T-cell (primary cell): ENCODE measurements around the gene MUC13. TPM values are rescaled to one million over a fixed set of nuclear protein-coding genes. Genes with fewer than 3 reads are reported as not detected.

Experiments used
- ATAC-seq, 4 experiments: fragments of 200-7000 bp in 3 of 4; fragments of 150-1000 bp in 1 of 4; cut with Tn5 transposase; replicated peaks in 1 of 4; 1 replicate in 3 of 4; 2 replicates in 1 of 4; pipeline ENCODE4 v1.10.0; 2021; ENCODE audit warnings: moderate library complexity in 3 of 4, mild to moderate bottlenecking in 2 of 4, moderate number of reproducible peaks in 1 of 4
- CTCF ChIA-PET, 2 donors: fragments of 300-600 bp; sonication (Branson Sonifier 250); formaldehyde crosslinking; loops; one replicate each; lab custom pipeline; 2022; ENCODE audit warnings: antibody characterized with exemption in 2 of 2; lab: Charles Lee
- POLR2A ChIA-PET, 2 donors: fragments of 300-600 bp; sonication (Branson Sonifier 250); formaldehyde crosslinking; loops; one replicate each; lab custom pipeline; 2022; ENCODE audit warnings: antibody characterized with exemption in 2 of 2; lab: Charles Lee
- DNase-seq, 35 experiments: peaks; one replicate each; pipeline versions ENCODE4 v3.0.0 to v3.0.0-alpha.2; 2013 to 2023
- H3K27ac ChIP-seq: one replicate; pipeline ENCODE4 v1.5.1; 2013; ENCODE audit warnings: low read length
- H3K27me3 ChIP-seq, 2 experiments: replicated peaks in 1 of 2; 1 replicate in 1 of 2; 2 replicates in 1 of 2; pipeline versions ENCODE4 v1.6.1 to v1.7.0; 2013; ENCODE audit warnings: low read length in 1 of 2, mixed read lengths in 1 of 2; ENCODE audit not compliant: control insufficient read depth in 2 of 2, insufficient read depth in 2 of 2; ENCODE audit errors: extremely low read depth in 1 of 2
- H3K36me3 ChIP-seq, 2 donors: 1 replicate in 1 of 2; 2 replicates in 1 of 2; pipeline versions ENCODE4 v1.6.1 to v1.7.0; 2013; ENCODE audit warnings: low read length in 1 of 2; ENCODE audit not compliant: control insufficient read depth in 2 of 2, insufficient read depth in 1 of 2; ENCODE audit errors: extremely low read depth in 1 of 2
- H3K4me1 ChIP-seq, 2 experiments: 1 replicate in 1 of 2; 2 replicates in 1 of 2; pipeline versions ENCODE4 v1.6.1 to v1.7.0; 2013; ENCODE audit warnings: low read length in 2 of 2, mixed read lengths in 1 of 2; ENCODE audit not compliant: insufficient read depth in 2 of 2, control insufficient read depth in 1 of 2; ENCODE audit errors: extremely low read depth in 1 of 2
- H3K4me3 ChIP-seq, 2 donors: 1 replicate in 1 of 2; 2 replicates in 1 of 2; pipeline versions ENCODE4 v1.5.1 to v1.7.0; 2013; ENCODE audit warnings: mild to moderate bottlenecking in 2 of 2, low read length in 1 of 2, moderate library complexity in 1 of 2; ENCODE audit not compliant: control insufficient read depth in 1 of 2; ENCODE audit errors: extremely low read depth in 1 of 2
- H3K9me3 ChIP-seq: 2 replicates; pipeline ENCODE4 v1.7.0; 2013
- H3K27ac Mint-ChIP-seq, 2 donors: one replicate each; pipeline ENCODE4 v1.8.0; 2020 to 2021; ENCODE audit warnings: mild to moderate bottlenecking in 2 of 2, mixed read lengths in 2 of 2
- H3K27me3 Mint-ChIP-seq, 2 donors: one replicate each; pipeline ENCODE4 v1.8.0; 2021 to 2022; ENCODE audit warnings: mixed read lengths in 2 of 2
- H3K36me3 Mint-ChIP-seq: one replicate; pipeline ENCODE4 v1.8.0; 2021; ENCODE audit warnings: mixed read lengths
- H3K4me1 Mint-ChIP-seq, 3 donors: one replicate each; pipeline ENCODE4 v1.8.0; 2020 to 2022; ENCODE audit warnings: mixed read lengths in 3 of 3, mild to moderate bottlenecking in 1 of 3
- H3K4me3 Mint-ChIP-seq, 3 donors: one replicate each; pipeline ENCODE4 v1.8.0; 2020 to 2022; ENCODE audit warnings: mild to moderate bottlenecking in 3 of 3, mixed read lengths in 3 of 3, moderate library complexity in 3 of 3
- H3K9me3 Mint-ChIP-seq, 3 donors: one replicate each; pipeline ENCODE4 v1.8.0; 2020 to 2022; ENCODE audit warnings: mixed read lengths in 3 of 3
- WGBS: methylation state at CpG from one replicate; pipeline ENCODE4 v1.1.5; 2013; ENCODE audit warnings: missing lambda C conversion rate; ENCODE audit not compliant: insufficient coverage; 5-methylcytosine and 5-hydroxymethylcytosine counted together
- total RNA-seq, 35 experiments: library from RNA in 6 of 35; stranded (reverse) in 6 of 35; fragments of 120-200 nt in 1 of 35; gene quantifications; one replicate each; pipeline versions ENCODE4 v1.2.1 to v1.2.4 and lab custom pipeline; 2013 to 2026

MUC13 gene
- total RNA-seq, 5 donors from 2014 or later (not counting 1 experiment from before 2014, with no cell fraction given): 0.13 to 6.7 (median 0.18) TPM

GRCh38 chr3:124859025-124859424, 75.5 kb downstream of the MUC13 start:
- no peaks in the 10 kb centered on the region for H3K36me3 Mint-ChIP-seq
- Histone ChIP-seq H3K36me3 (no peaks in the 10 kb centered on the region), H3K27me3 (peaks cover 0 to 4% of the 10 kb centered on the region in 2 experiments), H3K4me3 (no peak overlapping the region), H3K27ac (no peak overlapping the region), H3K4me1 (no peaks in the 10 kb centered on the region), H3K9me3 (no peaks in the 10 kb centered on the region)
- peaks cover 12 to 33% of the 10 kb centered on the region in 2 donors for H3K27me3 Mint-ChIP-seq
- ChIA-PET POLR2A (no interaction called here), CTCF (no interaction called here)
- H3K4me3 Mint-ChIP-seq: no peak overlapping the region
- no peaks in the 10 kb centered on the region for H3K9me3 Mint-ChIP-seq
- DNase-seq (no peak), ATAC-seq (no peak)
- 79% methylated on average over 4 of the region's 7 CpGs for WGBS
- peaks cover 0 to 5% (median 0%) of the 10 kb centered on the region in 3 donors for H3K4me1 Mint-ChIP-seq
- no peak overlapping the region for H3K27ac Mint-ChIP-seq

GRCh38 chr3:124858275-124858674, 76.3 kb downstream of the MUC13 start:
- H3K4me1 ChIP-seq: no peaks in the 10 kb centered on the region
- Mint-ChIP-seq H3K36me3 (no peaks in the 10 kb centered on the region), H3K27ac (no peak overlapping the region), H3K4me1 (peaks cover 0 to 5% (median 0%) of the 10 kb centered on the region in 3 donors), H3K27me3 (peaks cover 12 to 35% of the 10 kb centered on the region in 2 donors), H3K9me3 (no peaks in the 10 kb centered on the region), H3K4me3 (no peak overlapping the region)
- no peak overlapping the region for H3K4me3 ChIP-seq
- no peak overlapping the region for H3K27ac ChIP-seq
- ATAC-seq (no peak), DNase-seq (no peak)
- H3K36me3 ChIP-seq: no peaks in the 10 kb centered on the region
- H3K27me3 ChIP-seq: peaks cover 0 to 4% of the 10 kb centered on the region in 2 experiments
- H3K9me3 ChIP-seq: no peaks in the 10 kb centered on the region
- WGBS: 43% methylated on average over 1 of the region's 1 CpG
- POLR2A ChIA-PET: interaction anchor here in 1 of 2 donors (0.6 kb wide), 1 partner anchor 41 kb away, joined by 4 read pairs; no protein-coding TSS in a partner anchor
- CTCF ChIA-PET: interaction anchor here in 1 of 2 donors (0.6 kb wide), 1 partner anchor 298 kb away, joined by 5 read pairs; no protein-coding TSS in a partner anchor

- no peak overlapping the region for H3K4me3 Mint-ChIP-seq
- ChIA-PET CTCF (no interaction called here), POLR2A (no interaction called here)
- H3K36me3 Mint-ChIP-seq: no peaks in the 10 kb centered on the region
- no peaks in the 10 kb centered on the region for H3K9me3 ChIP-seq
- H3K4me3 ChIP-seq: no peak overlapping the region
- H3K36me3 ChIP-seq: no peaks in the 10 kb centered on the region
- no peaks in the 10 kb centered on the region for H3K4me1 ChIP-seq
- ATAC-seq (no peak), DNase-seq (no peak)
- no peak overlapping the region for H3K27ac Mint-ChIP-seq
- 90% methylated on average over 2 of the region's 2 CpGs for WGBS
- H3K9me3 Mint-ChIP-seq: no peaks in the 10 kb centered on the region
- H3K4me1 Mint-ChIP-seq: no peaks in the 10 kb centered on the region
- peaks cover 13 to 35% of the 10 kb centered on the region in 2 donors for H3K27me3 Mint-ChIP-seq
- H3K27ac ChIP-seq: no peak overlapping the region
- peaks cover 0 to 7% of the 10 kb centered on the region in 2 experiments for H3K27me3 ChIP-seq
Measured at GRCh38 chr3:124856677-124857076, 77.9 kb downstream of the MUC13 start.

Other genes starting within 250 kb of the MUC13 start
- gene UMPS, start 204.3 kb downstream of the MUC13 start, total RNA-seq: 10 to 100 TPM; 14.9 to 29.6 (median 21.1) TPM
- 1 to 10 TPM; 1.2 to 2.5 (median 1.7) TPM for gene ITGB5, start 47.4 kb downstream of the MUC13 start, total RNA-seq
- gene HEG1, start 121.2 kb upstream of the MUC13 start, total RNA-seq: 10 to 100 TPM; 22.6 to 27.6 (median 25.6) TPM